Measurements from ENCODE around the gene HHAT.

The HHAT gene

DNA sequence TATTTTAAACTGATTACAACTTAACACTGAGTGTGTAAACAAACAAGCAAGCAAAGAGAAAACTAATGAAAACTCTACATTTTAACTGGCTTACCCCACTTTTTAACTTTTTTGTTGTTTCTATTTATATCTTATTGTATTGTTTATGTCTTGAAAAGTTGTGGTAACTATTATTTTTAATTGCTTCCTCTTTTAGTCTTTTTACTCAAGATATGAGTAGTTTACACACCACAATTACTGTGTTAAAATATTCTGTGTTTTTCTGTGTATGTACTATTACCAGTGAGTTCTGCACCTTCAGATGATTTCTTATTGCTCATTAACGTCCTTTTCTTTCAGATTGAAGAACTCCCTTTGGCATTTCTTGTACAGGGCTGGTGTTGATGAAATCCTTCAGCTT lies 4.7 kb upstream of the HHAT start:
- no peak for DNase-seq (ENCODE audit: low read depth)
- TF ChIP-seq CTCF (IDR thresholded peaks at IDR 0.05; ENCODE audit: control insufficient read depth, insufficient read depth, low read depth, low read length, missing control alignments), result no peak

DNA sequence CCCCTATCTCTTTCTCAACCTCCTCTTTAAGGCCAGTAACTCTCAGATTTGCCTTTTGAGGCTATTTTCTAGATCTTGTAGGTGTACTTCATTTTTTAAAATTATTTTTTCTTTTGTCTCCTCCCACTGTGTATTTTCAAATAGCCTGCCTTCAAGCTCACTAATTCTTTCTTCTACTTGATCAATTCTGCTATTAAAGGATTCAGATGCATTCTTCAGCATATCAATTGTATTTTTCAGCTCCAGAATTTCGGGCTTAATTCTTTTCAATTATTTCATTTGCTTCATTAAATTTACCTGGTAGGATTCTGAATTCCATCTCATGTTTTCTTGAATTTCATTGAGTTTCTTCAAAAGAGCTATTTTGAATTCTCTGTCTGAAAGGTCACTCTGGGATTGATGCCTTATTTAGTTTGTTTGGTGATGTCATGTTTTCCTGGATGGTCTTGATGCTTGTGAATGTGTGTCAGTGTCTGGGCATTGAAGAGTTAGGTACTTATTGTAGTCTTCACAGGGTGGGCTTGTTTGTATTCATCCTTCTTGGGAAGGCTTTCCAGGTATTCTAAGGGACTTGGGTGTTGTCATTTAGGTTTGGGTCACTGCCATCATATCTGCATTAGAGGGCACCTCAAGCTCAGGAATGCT lies 3.6 kb upstream of the HHAT start:
- no peak for DNase-seq (ENCODE audit: low read depth)
- H3K4me3 ChIP-seq (ENCODE audit: control insufficient read depth, low read depth, low read length), result no peak overlapping the region
- TF ChIP-seq CTCF (IDR thresholded peaks at IDR 0.05; ENCODE audit: control insufficient read depth, insufficient read depth, low read depth, low read length, missing control alignments), result no peak

More for the DNA sequence above, 4.7 kb upstream of the HHAT start:
- H3K4me3 ChIP-seq (ENCODE audit: control insufficient read depth, low read depth, low read length), result no peak overlapping the region

- TF ChIP-seq CTCF (IDR thresholded peaks at IDR 0.05; ENCODE audit: control insufficient read depth, insufficient read depth, low read depth, low read length, missing control alignments), result no peak
- H3K4me3 ChIP-seq (ENCODE audit: control insufficient read depth, low read depth, low read length), result peak overlapping the region; percentile 88
- no peak for DNase-seq (ENCODE audit: low read depth)
Observed at GRCh38 chr1:210328032-210328745, 513 bp upstream of the HHAT start.

DNA sequence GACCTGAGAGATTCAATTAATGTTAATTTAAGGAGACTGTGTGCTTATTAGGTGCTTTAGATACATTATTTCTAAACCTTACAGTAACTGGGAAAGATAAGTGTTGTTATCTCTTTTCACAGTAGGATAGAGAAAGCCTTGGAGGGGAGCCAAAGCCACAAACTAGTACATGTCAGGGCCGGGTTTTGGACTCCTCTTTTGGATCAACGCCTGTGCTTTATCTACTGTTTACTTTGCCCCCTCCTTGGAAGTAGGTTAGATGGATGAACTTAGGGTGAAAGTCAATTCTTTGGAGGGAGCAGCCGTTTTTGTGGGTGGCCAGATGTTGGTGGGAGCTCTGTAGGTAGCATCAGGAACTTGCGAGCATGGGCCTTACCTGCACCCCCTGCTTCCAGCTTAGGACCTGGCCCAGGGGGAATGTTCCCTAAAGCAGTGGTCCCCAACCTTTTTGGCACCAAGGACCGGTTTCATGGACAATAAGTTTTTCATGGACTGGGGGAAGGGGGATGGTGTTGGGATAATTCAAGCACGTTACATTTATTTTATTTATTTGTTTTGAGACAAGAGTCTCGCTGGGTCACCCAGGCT lies 1.7 kb downstream of the HHAT start:
- no peak overlapping the region for H3K4me3 ChIP-seq (ENCODE audit: control insufficient read depth, low read depth, low read length)
- no peak for TF ChIP-seq CTCF (IDR thresholded peaks at IDR 0.05; ENCODE audit: control insufficient read depth, insufficient read depth, low read depth, low read length, missing control alignments)
- no peak for DNase-seq (ENCODE audit: low read depth)

DNA sequence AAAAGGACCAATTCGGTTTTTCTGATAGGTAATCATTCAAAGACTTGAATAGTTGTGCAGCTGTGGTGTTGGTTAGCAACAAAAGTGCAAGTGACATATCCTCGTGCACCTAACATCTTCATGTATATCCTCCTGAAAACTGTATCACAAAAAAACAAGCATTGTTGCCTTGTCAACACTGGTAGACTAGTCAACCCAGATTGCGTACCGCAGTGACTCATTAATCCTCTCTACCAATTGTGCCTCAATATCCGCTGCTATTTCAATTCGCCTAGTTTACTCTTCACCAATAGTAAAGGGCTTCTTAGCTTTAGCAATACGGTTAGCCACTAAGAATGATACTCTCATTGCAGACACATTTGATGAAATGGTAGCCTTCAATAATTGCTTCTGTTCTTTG lies 3.5 kb downstream of the HHAT start:
- H3K4me3 ChIP-seq (ENCODE audit: control insufficient read depth, low read depth, low read length), result no peak overlapping the region
- no peak for DNase-seq (ENCODE audit: low read depth)
- no peak for TF ChIP-seq CTCF (IDR thresholded peaks at IDR 0.05; ENCODE audit: control insufficient read depth, insufficient read depth, low read depth, low read length, missing control alignments)

- DNase-seq (ENCODE audit: low read depth), result no peak
- no peak overlapping the region for H3K4me3 ChIP-seq (ENCODE audit: control insufficient read depth, low read depth, low read length)
- no peak for TF ChIP-seq CTCF (IDR thresholded peaks at IDR 0.05; ENCODE audit: control insufficient read depth, insufficient read depth, low read depth, low read length, missing control alignments)
Observed at GRCh38 chr1:210332719-210333398, 4.2 kb downstream of the HHAT start.

All from AG09309 (cell line).